GM23338 (cell line): ENCODE measurements around the gene SOST. TPM values are rescaled to one million over a fixed set of nuclear protein-coding genes. Genes with fewer than 3 reads are reported as not detected.
"Not testable (repeated sequence)": the region's sequence is repeated elsewhere in the genome, so short reads cannot be mapped to it uniquely, and the experiment has no call there.

Source experiments
- ATAC-seq: fragments of 200-7000 bp; cut with Tn5 transposase; 3 replicates; pipeline ENCODE4 v1.9.1; 2020
- DNase-seq: peaks from one replicate; pipeline ENCODE4 v3.0.0-alpha.2; 2015; ENCODE audit warnings: low spot score
- H2AFZ ChIP-seq: fragments of 200-600 bp; sonication (generic); 2 replicates; pipeline ENCODE4 v1.8.0; 2016; ENCODE audit warnings: antibody characterized with exemption, mild to moderate bottlenecking, moderate library complexity
- H3F3A ChIP-seq: fragments of 200-600 bp; sonication (generic); replicated peaks from 2 replicates; pipeline ENCODE4 v1.8.0; 2017; ENCODE audit warnings: antibody characterized with exemption, mixed run types, low read depth
- H3K27ac ChIP-seq: fragments of 200-600 bp; sonication (generic); 2 replicates; pipeline ENCODE4 v1.6.1; 2016; ENCODE audit warnings: low read depth
- H3K27me3 ChIP-seq: fragments of 200-600 bp; sonication (generic); 2 replicates; pipeline ENCODE4 v1.8.0; 2016; ENCODE audit warnings: mild to moderate bottlenecking, mixed run types, moderate library complexity; ENCODE audit not compliant: insufficient read depth
- H3K36me3 ChIP-seq: fragments of 200-600 bp; sonication (generic); 2 replicates; pipeline ENCODE4 v1.8.0; 2016; ENCODE audit warnings: mild to moderate bottlenecking; ENCODE audit not compliant: insufficient read depth
- H3K4me1 ChIP-seq: fragments of 200-600 bp; sonication (generic); 2 replicates; pipeline ENCODE4 v1.8.0; 2016; ENCODE audit warnings: mild to moderate bottlenecking, moderate library complexity; ENCODE audit not compliant: insufficient read depth
- H3K4me2 ChIP-seq: fragments of 200-600 bp; sonication (generic); 2 replicates; pipeline ENCODE4 v1.7.1; 2017; ENCODE audit warnings: mixed run types
- H3K4me3 ChIP-seq: fragments of 200-600 bp; sonication (generic); 2 replicates; pipeline ENCODE4 v1.6.1; 2016; ENCODE audit warnings: mixed run types
- H3K79me2 ChIP-seq: fragments of 200-600 bp; sonication (generic); replicated peaks from 2 replicates; pipeline ENCODE4 v1.8.0; 2017; ENCODE audit warnings: mild to moderate bottlenecking; ENCODE audit not compliant: insufficient read depth
- H3K9me2 ChIP-seq: fragments of 200-600 bp; sonication (generic); 2 replicates; pipeline ENCODE4 v1.8.0; 2017; ENCODE audit not compliant: insufficient read depth
- H4K20me1 ChIP-seq: fragments of 200-600 bp; sonication (generic); replicated peaks from 2 replicates; pipeline ENCODE4 v1.8.0; 2017; ENCODE audit warnings: mild to moderate bottlenecking; ENCODE audit not compliant: insufficient read depth
- H3K27ac Mint-ChIP-seq: 2 replicates; pipeline ENCODE4 v1.8.0; 2020; ENCODE audit warnings: inconsistent platforms, mild to moderate bottlenecking, moderate library complexity, mixed read lengths
- H3K27me3 Mint-ChIP-seq: 3 replicates; pipeline ENCODE4 v1.8.0; 2022; ENCODE audit warnings: low read depth, mild to moderate bottlenecking, moderate library complexity, mixed read lengths, inconsistent platforms; ENCODE audit not compliant: insufficient read depth, poor library complexity
- H3K36me3 Mint-ChIP-seq: 3 replicates; pipeline ENCODE4 v1.8.0; 2021; ENCODE audit warnings: low read depth, mild to moderate bottlenecking, inconsistent platforms, moderate library complexity, mixed read lengths
- H3K4me1 Mint-ChIP-seq: 3 replicates; pipeline ENCODE4 v1.8.0; 2020; ENCODE audit warnings: mild to moderate bottlenecking, inconsistent platforms, mixed read lengths
- H3K4me3 Mint-ChIP-seq: 3 replicates; pipeline ENCODE4 v1.8.0; 2021; ENCODE audit warnings: moderate library complexity, mild to moderate bottlenecking, inconsistent platforms, mixed read lengths
- H3K9me3 Mint-ChIP-seq: 3 replicates; pipeline ENCODE4 v1.8.0; 2020; ENCODE audit warnings: moderate library complexity, mild to moderate bottlenecking, inconsistent platforms, mixed read lengths
- ETS1 ChIP-seq: IDR thresholded peaks from 2 replicates; pipeline ENCODE4 v1.6.1; 2016; ENCODE audit warnings: antibody characterized with exemption
- JUNB ChIP-seq: IDR thresholded peaks from one replicate; pipeline ENCODE4 v1.6.1; 2016; ENCODE audit warnings: antibody characterized with exemption; ENCODE audit not compliant: unreplicated experiment
- ZNF114 ChIP-seq: fragments of 250-450 bp; sonication (Bioruptor Pico); IDR thresholded peaks from 2 replicates; pipeline ENCODE4 v1.5.0; 2020; ENCODE audit warnings: mild to moderate bottlenecking, moderate library complexity
- polyA plus RNA-seq: library from polyadenylated mRNA; unstranded; fragments of >200 nt; fragmentation: Nextera tagmentation; extraction: Ambion mirVana; gene quantifications from 2 replicates; pipeline ENCODE4 v1.2.1, GENCODE V29; 2016
- total RNA-seq: library from RNA; depleted of rRNA; stranded (reverse); fragments of >200 nt; shearing (Covaris generic); gene quantifications from 2 replicates; pipeline ENCODE4 v1.2.3, GENCODE V29; 2014
- TF ChIP-seq, protein P1 (sequence below), 2 experiments: fragments of 200-600 bp in 1 of 2; sonication (generic) in 1 of 2; conservative IDR thresholded peaks; 2 replicates each; pipeline versions ENCODE4 v1.5.1 to v1.6.1; 2016 to 2017; ENCODE audit warnings: antibody characterized with exemption in 2 of 2, low read depth in 2 of 2, mild to moderate bottlenecking in 2 of 2, moderate library complexity in 1 of 2

The SOST gene
- total and polyA plus RNA-seq, 2 experiments from 2014 or later, result not detected

- not testable (repeated sequence) for H3K27me3 Mint-ChIP-seq, H4K20me1 ChIP-seq, H3K27me3 ChIP-seq, H3K4me3 ChIP-seq, H3F3A ChIP-seq, H3K4me2 ChIP-seq, DNase-seq, H3K36me3 ChIP-seq, H3K79me2 ChIP-seq, H3K27ac ChIP-seq, H3K27ac Mint-ChIP-seq, ATAC-seq, H3K4me3 Mint-ChIP-seq, H3K4me1 Mint-ChIP-seq, H3K4me1 ChIP-seq, H2AFZ ChIP-seq, H3K36me3 Mint-ChIP-seq, H3K9me2 ChIP-seq
- peaks cover 29% of the 10 kb centered on the region for H3K9me3 Mint-ChIP-seq
Observed at GRCh38 chr17:43792668-43793067, 34.1 kb upstream of the SOST start.

DNA sequence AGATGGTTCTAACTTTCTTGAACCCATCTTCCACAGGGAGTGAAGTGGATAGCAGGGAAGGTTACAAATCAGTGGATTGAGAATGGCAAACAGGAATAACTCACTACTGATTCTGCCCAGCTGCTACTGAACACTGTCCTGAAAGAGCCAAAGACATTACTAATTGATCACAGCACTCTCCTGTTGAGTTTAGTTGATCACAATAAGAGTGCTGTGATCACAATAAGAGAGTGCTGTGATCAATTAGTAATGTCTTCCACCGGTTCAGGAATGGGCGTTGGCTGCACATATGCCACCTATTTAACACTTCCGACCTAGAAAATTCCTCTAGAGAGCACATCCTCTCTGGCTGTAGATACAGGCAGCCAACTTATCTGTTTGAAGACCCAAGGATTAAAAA lies 33.0 kb upstream of the SOST start:
- ATAC-seq (peak; percentile 85), DNase-seq (peak; percentile 76)
- Histone ChIP-seq H3K4me1 (no peaks in the 10 kb centered on the region; the same call in 1 of the 2 replicates), H3K36me3 (no peaks in the 10 kb centered on the region), H4K20me1 (no peaks in the 10 kb centered on the region), H3K27me3 (no peaks in the 10 kb centered on the region), H2AFZ (peak overlapping the region; percentile 35; the same call in 1 of the 2 replicates), H3K27ac (no peak overlapping the region), H3K79me2 (no peaks in the 10 kb centered on the region), H3K4me3 (no peak overlapping the region), H3F3A (no peaks in the 10 kb centered on the region), H3K9me2 (no peaks in the 10 kb centered on the region), H3K4me2 (no peak overlapping the region; the same call in 1 of the 2 replicates)
- H3K36me3 Mint-ChIP-seq, result no peaks in the 10 kb centered on the region
- H3K4me3 Mint-ChIP-seq, result no peak overlapping the region
- H3K4me1 Mint-ChIP-seq, result peaks cover 3% of the 10 kb centered on the region; the same call in 1 of the 3 replicates
- peaks cover 5% of the 10 kb centered on the region for H3K27me3 Mint-ChIP-seq
- no peak overlapping the region for H3K27ac Mint-ChIP-seq
- H3K9me3 Mint-ChIP-seq, result peaks cover 18% of the 10 kb centered on the region
- TF ChIP-seq ZNF114 (no peak), ETS1 (0 out of 2 replicates have a peak, but pooled peaks have one; percentile 44)

DNA sequence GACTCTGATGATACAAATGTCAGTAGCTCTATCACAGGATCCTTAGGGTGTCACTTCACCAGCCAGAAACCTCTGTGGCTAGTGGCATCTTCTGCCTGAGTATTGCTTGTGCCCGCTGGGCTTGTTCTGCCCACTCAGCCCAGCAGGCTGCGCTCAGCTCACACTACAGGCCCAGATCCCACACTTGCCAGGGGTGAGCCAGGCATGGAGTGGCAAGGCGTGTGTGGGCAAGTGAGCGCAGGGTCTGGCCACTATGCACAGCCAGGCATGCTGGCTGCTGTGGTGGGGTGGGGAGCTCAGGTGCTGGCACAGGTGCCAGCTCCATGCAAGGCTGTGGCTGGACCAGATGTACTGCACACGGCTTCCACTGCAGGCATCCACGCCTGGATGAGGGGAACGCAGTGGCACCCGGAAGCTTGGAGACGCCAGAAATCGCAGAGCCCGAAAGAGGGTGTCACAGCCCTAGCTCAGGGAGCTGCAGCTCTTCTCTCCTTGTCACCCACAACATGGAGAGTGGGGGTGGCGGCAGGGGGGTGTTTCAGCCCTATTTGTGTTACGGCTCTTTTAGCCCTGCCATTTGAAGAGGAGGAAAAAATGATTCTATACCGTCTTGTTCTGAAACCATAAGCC lies 31.8 kb upstream of the SOST start:
- DNase-seq (peak; percentile 42), ATAC-seq (peak; percentile 84)
- H3F3A ChIP-seq, result no peaks in the 10 kb centered on the region
- Mint-ChIP-seq H3K36me3 (no peaks in the 10 kb centered on the region), H3K27ac (no peak overlapping the region), H3K4me3 (no peak overlapping the region), H3K27me3 (peaks cover 5% of the 10 kb centered on the region), H3K4me1 (peaks cover 3% of the 10 kb centered on the region; the same call in 1 of the 3 replicates), H3K9me3 (peaks cover 8% of the 10 kb centered on the region)
- H3K27ac ChIP-seq, result no peak overlapping the region
- no peak for TF ChIP-seq JUNB
- TF ChIP-seq, protein P1, sequence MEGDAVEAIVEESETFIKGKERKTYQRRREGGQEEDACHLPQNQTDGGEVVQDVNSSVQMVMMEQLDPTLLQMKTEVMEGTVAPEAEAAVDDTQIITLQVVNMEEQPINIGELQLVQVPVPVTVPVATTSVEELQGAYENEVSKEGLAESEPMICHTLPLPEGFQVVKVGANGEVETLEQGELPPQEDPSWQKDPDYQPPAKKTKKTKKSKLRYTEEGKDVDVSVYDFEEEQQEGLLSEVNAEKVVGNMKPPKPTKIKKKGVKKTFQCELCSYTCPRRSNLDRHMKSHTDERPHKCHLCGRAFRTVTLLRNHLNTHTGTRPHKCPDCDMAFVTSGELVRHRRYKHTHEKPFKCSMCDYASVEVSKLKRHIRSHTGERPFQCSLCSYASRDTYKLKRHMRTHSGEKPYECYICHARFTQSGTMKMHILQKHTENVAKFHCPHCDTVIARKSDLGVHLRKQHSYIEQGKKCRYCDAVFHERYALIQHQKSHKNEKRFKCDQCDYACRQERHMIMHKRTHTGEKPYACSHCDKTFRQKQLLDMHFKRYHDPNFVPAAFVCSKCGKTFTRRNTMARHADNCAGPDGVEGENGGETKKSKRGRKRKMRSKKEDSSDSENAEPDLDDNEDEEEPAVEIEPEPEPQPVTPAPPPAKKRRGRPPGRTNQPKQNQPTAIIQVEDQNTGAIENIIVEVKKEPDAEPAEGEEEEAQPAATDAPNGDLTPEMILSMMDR (conservative IDR thresholded peaks at IDR 0.05; ENCODE audit: low read depth in 2 of 2), result peak; percentile 53 to 93; a peak in 3 of 4 replicates
- no peaks in the 10 kb centered on the region for H4K20me1 ChIP-seq
- H3K4me1 ChIP-seq, result no peaks in the 10 kb centered on the region; the same call in 1 of the 2 replicates
- H3K4me3 ChIP-seq, result no peak overlapping the region
- H2AFZ ChIP-seq, result peak overlapping the region; percentile 43; the same call in 1 of the 2 replicates
- no peak overlapping the region for H3K4me2 ChIP-seq
- no peaks in the 10 kb centered on the region for H3K36me3 ChIP-seq
- no peaks in the 10 kb centered on the region for H3K79me2 ChIP-seq
- H3K27me3 ChIP-seq, result no peaks in the 10 kb centered on the region
- H3K9me2 ChIP-seq, result no peaks in the 10 kb centered on the region
